ENCODE results near the gene NFKB2.

Gene NFKB2

GRCh38 chr10:102396317-102396650 is 779 bp downstream of the NFKB2 start:
- DNase-seq = no peak

GRCh38 chr10:102396730-102397151 is 1.2 kb downstream of the NFKB2 start:
- DNase-seq = no peak

- DNase-seq = no peak
These were observed 2.0 kb downstream of the NFKB2 start for GRCh38 chr10:102397222-102398171.

- DNase-seq = no peak
These were observed 2.9 kb downstream of the NFKB2 start for GRCh38 chr10:102398172-102399020.

- peak; percentile 92 for DNase-seq
These were observed 3.9 kb downstream of the NFKB2 start for GRCh38 chr10:102399217-102400021.

- no peak for DNase-seq
These were observed 4.6 kb downstream of the NFKB2 start for GRCh38 chr10:102400076-102400475.

- no peak for DNase-seq
These were observed 5.3 kb downstream of the NFKB2 start for GRCh38 chr10:102400598-102401341.

- no peak for DNase-seq
These were observed 5.8 kb downstream of the NFKB2 start for GRCh38 chr10:102401342-102401654.

- no peak for DNase-seq
These were observed 6.4 kb downstream of the NFKB2 start for GRCh38 chr10:102401735-102402511.

GRCh38 chr10:102402512-102402896 is 7.0 kb downstream of the NFKB2 start:
- no peak for DNase-seq

- no peak for DNase-seq
These were observed 7.6 kb downstream of the NFKB2 start for GRCh38 chr10:102403115-102403514.

- no peak for DNase-seq
These were observed 9.0 kb downstream of the NFKB2 start for GRCh38 chr10:102404361-102405107.

- DNase-seq = no peak
These were observed 9.6 kb downstream of the NFKB2 start for GRCh38 chr10:102405108-102405571.

GRCh38 chr10:102405632-102406031 is 10.1 kb downstream of the NFKB2 start:
- no peak for DNase-seq

- DNase-seq = no peak
These were observed 11.3 kb downstream of the NFKB2 start for GRCh38 chr10:102406815-102407214.

- DNase-seq = no peak
These were observed 12.1 kb downstream of the NFKB2 start for GRCh38 chr10:102407425-102408130.

GRCh38 chr10:102408131-102408727 is 12.7 kb downstream of the NFKB2 start:
- peak; percentile 42 for DNase-seq

GRCh38 chr10:102408728-102409603 is 13.5 kb downstream of the NFKB2 start:
- peak; percentile 54 for DNase-seq

Measured in suppressor macrophage treated with lipopolysaccharide for 4 hours (primary cell).